GM12801 (cell line): ENCODE results near the gene TBC1D10A.

Experiments
- TF ChIP-seq, protein P1 (sequence below): IDR thresholded peaks from one replicate; pipeline ENCODE4 v1.5.1; 2011; ENCODE audit warnings: control low read depth; ENCODE audit not compliant: insufficient read length; ENCODE audit errors: extremely low read depth

The TBC1D10A gene

GRCh38 chr22:30332994-30333706 is 6.4 kb upstream of the TBC1D10A start:
- TF ChIP-seq, protein P1, sequence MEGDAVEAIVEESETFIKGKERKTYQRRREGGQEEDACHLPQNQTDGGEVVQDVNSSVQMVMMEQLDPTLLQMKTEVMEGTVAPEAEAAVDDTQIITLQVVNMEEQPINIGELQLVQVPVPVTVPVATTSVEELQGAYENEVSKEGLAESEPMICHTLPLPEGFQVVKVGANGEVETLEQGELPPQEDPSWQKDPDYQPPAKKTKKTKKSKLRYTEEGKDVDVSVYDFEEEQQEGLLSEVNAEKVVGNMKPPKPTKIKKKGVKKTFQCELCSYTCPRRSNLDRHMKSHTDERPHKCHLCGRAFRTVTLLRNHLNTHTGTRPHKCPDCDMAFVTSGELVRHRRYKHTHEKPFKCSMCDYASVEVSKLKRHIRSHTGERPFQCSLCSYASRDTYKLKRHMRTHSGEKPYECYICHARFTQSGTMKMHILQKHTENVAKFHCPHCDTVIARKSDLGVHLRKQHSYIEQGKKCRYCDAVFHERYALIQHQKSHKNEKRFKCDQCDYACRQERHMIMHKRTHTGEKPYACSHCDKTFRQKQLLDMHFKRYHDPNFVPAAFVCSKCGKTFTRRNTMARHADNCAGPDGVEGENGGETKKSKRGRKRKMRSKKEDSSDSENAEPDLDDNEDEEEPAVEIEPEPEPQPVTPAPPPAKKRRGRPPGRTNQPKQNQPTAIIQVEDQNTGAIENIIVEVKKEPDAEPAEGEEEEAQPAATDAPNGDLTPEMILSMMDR: no peak

GRCh38 chr22:30332551-30332950 is 5.8 kb upstream of the TBC1D10A start:
- TF ChIP-seq, protein P1: no peak

DNA sequence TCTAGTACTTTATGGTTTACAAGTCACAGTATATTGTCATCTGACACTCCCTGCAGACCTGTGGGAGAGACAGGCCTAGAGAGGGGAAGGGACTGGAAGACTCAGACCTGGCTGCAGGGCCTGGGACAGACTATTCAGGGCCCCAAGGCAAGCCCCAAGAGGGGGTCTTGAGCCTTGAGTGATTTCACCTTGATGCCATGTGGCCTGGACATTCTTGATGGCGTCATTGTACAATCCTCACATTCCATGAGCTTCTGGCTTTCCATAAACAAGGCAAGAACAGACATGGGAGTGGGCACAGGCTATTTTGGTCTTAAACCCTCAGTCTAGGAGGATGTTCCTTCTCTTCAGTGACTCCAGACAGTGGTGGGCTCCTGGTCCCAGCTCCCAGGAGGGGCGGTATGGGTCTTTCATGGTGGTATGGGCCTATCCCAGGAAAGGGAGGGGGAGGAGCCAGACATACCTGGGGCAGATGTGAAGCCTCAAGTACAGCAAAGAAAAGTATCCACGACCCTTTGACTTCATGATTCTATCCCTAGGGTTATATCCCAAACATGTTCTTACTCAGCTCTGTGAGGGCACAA is 1.8 kb upstream of the TBC1D10A start:
- TF ChIP-seq, protein P1: no peak

- TF ChIP-seq, protein P1: no peak
Observed at GRCh38 chr22:30327864-30328345, 1.2 kb upstream of the TBC1D10A start.

GRCh38 chr22:30326255-30326705 is 461 bp downstream of the TBC1D10A start:
- TF ChIP-seq, protein P1: no peak

- TF ChIP-seq, protein P1: no peak
Observed at GRCh38 chr22:30325724-30326254, 952 bp downstream of the TBC1D10A start.

DNA sequence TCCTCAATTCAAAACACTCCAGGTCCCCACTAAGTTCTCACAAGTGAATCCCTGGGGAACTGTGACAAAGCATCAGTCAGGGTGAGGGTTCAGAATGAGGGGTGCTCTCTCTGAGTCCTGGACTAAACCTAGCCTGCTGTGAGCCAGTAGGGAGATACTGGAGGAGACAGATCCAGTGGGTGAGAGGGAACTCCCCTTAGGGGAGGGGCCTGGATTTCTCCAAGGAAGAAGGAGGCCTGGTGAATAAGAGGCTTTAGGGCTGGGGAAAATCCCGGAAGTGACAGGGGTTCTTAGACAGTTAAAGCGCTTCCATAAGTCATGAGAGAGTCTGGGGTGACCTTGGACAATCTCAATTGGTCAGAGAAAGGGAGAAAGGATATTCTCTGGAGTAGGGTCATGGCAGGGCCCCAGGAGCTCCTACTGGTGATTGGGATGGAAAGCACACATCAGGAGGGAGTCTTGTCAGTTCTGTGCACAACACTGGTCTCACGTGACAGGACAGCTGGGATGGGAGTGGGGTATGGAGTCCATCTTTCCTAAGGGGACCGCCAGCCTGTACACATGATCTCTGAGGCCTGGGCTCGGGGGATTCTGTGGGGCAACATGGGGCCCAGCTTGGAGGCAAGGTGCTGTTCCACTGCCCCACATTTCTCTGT is 1.5 kb downstream of the TBC1D10A start:
- TF ChIP-seq, protein P1: no peak
